Epidermal melanocyte (primary cell): Measurements from ENCODE around the gene MAP2K4.

ENCODE experiments used
- DNase-seq: peaks from one replicate; pipeline ENCODE4 v3.0.0; 2011; ENCODE audit warnings: low spot score; ENCODE audit not compliant: insufficient read length

Gene MAP2K4

DNA sequence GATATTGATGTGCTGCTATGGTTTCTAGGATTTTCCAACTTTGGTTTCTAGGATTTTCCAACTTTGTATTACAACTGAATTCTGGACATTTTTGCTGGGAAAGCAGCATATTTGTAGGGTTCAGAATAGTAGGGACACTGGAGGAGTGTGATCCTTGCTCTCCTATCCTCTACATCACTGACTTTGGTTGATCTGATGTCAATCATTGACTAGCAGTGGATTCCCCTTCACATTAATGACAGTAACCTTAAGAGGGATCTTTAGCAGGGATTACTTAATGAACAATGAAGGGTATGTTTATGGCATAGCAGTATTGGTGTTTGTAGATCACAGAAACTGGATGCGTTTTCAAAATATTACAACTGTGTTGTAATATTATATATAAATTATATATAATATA, 67.4 kb downstream of the MAP2K4 start:
- no peak for DNase-seq

DNA sequence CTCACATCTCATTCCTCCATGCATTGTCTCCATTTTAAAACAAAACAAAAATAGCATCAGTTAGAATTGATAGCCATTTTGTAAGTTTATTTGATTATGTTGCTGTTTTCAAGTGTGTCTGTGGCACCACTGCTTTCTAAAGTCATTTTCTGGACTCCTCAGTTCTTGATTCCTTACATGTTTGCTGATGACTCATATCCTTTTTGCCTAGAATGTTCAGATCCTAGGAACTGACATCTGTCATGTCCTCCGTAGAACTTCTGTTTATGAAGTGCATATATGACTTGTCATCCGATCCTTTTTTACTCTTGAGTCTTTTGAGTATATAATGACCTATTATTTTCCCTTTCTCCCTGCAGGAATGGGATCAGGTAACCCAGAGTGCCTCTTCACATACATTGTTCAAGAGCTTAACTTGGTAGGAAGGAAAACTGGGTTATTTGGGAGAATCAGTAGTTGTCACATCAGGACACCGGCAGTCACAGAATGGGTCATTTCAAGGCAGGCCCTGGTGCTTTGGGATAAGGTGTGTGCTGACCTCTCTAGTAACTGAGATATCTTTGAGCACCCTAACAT, 69.2 kb downstream of the MAP2K4 start:
- DNase-seq = no peak

DNA sequence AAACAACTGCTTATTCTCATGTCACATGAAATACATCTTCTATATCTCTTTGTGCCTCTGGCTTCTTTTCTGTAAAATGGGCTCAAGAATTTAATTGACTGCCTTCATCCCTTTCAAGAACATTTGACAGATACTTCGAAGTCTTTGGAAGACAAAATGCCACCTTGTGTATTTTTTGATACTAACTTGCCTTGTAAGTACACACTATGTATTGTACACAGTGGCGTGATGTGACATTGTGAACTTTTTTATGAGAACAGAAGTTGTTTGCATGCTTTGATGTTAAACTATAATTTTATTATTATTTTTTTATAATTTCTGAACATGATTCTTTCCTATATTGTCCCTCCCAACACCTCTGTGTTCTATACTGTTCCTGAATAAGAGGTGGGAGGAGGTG, 73.7 kb downstream of the MAP2K4 start:
- DNase-seq = no peak

GRCh38 chr17:12095522-12095921, 74.8 kb downstream of the MAP2K4 start:
- DNase-seq = no peak

DNA sequence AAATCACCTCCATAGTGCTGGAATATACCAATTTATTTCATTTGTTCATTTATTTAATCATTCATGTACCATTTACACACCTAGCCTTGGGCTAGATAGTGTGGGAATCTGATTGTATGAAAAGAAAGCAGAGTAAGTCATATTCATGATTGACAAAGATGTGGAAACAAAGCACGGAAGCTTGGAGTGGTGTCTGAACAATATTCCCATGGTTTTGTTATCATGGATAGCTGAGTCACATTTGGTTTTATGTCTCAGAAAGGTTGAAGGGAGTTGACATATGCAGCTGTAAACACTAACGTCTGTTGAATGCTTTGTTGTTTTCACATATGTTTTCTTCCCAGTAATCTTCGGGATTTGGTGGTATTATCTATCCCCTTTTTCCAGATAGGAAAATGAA, 76.6 kb downstream of the MAP2K4 start:
- no peak for DNase-seq

DNA sequence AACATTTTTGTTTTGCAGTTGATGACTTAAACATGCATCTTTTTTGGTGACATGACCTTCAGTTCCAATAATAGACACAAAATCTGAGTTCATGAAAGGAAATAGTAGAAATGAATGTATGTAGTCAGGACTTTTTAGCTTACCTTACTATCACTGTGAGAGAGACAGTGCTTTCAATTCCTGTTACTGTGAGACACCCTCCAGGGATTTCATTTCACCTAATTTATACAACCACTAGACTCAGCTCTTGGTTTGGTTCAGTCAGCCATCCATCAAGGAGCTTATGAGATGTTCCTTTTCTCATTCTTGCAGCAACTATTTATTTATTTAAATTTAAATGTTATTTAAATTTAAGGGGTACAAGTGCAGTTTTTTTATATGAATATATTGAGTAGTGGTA, 77.9 kb downstream of the MAP2K4 start:
- DNase-seq = no peak

GRCh38 chr17:12099412-12099811, 78.7 kb downstream of the MAP2K4 start:
- no peak for DNase-seq

DNA sequence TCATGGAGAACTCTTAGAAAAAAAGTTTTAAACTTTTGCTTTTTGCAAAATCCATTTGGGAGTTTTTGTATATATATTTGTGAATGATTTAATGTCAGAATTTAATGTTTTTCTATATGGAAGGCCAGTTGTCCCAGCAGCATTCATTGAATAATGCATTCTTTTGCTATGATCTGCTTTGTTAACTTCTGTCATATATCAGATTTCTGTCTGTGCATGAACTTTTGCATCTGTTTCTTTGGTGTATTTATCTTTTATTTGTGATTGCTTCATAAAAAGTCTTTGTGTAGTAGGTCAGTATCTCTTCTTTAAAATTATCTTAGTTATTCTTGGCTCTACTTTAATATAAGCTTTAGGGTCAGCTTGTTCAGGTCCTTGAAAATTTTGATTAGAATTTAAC, 84.2 kb downstream of the MAP2K4 start:
- no peak for DNase-seq

- DNase-seq = no peak
Observed at GRCh38 chr17:12107905-12108304, 87.2 kb downstream of the MAP2K4 start.

DNA sequence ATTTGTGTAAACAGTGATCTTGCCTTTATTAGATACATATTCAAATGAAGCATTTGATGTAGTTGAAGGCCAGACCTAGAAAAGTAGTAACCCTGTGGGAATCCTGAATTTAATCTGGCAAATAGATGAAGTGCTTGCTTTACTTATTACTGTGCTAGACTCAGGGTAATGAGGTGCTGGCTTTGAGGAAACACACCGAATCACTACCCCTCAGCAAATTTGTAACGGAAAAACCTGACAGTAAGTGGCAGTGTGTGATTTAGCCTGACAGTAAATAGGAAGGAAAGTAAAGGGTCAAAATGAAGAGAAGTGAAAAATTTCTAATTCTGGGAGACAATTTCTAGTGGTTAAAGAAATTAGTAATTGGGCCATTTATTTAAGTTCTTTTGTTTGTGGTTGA, 90.2 kb downstream of the MAP2K4 start:
- no peak for DNase-seq

DNA sequence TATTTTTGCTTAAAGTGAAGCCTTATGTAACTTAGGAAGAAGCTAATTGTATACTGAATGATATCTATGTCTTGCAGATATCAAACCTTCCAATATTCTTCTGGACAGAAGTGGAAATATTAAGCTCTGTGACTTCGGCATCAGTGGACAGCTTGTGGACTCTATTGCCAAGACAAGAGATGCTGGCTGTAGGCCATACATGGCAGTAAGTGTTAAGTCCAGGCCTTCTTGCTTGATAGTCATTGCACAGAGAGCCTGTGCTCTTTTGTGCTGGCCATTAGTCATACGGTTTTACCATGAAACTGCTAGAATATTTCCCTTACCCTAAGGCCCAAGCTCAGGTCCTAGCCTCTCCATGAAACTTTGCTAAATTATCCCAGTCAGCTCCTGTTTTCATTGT, 92.5 kb downstream of the MAP2K4 start:
- no peak for DNase-seq

DNA sequence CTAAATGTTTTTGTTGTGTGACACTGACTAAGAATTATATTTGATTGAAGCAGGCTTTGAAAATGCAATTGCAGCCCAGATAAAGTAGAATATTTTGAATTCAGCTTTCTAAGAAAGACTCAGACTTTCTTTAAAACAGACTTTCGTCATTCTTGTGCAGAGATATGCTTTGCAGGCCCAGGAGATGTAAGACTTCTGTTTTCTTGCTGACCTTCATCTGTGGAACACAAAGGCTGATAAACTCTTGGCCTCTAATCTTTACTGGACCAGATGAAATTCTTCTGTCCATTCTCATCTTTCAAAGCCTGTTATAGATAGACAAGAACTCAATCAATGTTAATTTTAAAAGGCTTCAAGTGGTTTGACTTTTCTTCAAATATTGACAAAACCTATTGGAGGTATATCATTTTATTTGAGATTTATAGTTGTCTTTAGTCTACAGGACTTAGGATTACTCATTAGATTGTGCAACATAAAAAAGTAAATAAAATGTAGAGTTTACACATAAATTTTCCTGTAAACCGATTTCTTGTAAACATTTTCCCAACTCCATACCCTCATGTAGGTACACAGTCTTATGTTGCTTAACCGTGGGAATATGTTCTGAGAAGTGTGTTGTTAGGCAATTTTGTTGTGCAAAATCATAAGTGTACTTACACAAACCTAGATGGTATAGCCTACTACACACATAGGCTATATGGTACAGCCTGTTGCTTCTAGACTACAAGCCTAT, 94.2 kb downstream of the MAP2K4 start:
- DNase-seq = no peak

DNA sequence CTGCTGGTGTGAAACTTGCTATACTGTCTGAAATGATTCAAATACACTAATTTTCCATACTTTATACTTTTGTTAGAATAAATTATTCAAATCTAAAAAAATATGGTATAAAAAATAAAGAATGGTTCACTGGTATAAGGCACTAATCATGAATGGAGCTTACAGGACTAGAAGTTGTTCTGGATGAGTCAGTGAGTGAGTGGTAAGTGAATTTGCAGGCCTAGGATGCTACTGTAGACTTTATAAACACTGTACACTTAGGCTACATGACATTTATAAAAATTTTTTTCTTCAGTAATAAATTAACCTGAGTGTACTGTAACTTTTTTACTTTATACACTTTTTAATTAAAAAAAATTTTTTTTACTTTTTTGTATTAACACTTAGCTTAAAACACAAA, 95.5 kb downstream of the MAP2K4 start:
- DNase-seq = no peak

DNA sequence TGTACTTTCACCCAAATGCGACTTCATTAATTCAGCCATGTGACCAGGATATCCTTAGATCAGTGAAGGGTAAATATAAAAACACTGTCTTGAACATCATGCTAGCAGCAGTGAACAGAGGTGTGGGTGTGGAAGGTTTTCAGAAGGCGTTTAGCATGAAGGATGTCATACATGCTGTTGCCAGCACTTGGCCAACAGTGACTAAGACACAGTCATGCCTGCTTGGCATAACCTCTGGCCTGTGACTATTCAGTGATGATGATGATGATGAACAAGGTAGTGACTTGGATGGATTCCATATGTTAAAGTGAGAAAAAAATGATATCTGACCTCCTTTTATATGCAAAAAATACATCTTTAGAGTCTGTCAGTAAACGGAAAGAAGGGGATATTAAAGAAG, 97.9 kb downstream of the MAP2K4 start:
- DNase-seq = no peak

DNA sequence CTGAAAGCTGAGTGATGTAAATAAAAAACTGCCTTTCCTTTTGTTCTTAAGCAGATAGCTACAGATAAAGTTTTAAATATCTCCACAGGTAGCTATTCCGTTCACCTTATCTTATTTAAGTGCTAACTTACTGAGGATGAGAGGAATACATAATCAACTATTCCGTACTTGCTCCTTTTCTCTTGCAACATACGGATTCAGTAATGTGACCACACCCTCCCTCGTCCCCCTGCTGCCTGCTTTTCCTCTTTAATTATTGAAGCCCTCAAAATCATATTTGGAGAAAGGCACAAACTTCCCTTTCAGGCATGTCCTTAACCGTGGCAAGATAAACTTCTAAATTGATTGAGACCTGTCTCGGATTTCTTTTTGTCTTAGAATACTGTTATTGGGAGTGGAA, 101.4 kb downstream of the MAP2K4 start:
- no peak for DNase-seq

- DNase-seq = no peak
Observed at GRCh38 chr17:12127177-12127576, 106.5 kb downstream of the MAP2K4 start.

DNA sequence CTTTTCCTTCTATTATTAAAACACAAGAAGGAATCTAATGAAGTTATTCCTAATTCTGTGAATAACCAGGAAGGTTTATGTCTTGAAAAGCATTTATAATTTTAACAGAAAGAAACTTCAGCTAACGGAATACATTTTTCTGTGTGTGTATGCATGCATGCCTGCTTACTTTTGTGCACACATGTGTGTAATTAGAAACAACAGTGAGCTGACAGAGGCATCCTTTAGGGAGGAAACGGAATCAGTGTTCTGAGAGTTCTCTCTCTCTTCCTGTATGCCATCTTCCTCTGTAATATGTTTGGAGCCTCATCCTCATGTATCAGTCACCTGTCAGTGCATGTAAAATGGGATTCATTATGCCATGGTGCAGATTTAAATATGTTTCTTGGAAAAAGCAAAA, 107.0 kb downstream of the MAP2K4 start:
- no peak for DNase-seq

DNA sequence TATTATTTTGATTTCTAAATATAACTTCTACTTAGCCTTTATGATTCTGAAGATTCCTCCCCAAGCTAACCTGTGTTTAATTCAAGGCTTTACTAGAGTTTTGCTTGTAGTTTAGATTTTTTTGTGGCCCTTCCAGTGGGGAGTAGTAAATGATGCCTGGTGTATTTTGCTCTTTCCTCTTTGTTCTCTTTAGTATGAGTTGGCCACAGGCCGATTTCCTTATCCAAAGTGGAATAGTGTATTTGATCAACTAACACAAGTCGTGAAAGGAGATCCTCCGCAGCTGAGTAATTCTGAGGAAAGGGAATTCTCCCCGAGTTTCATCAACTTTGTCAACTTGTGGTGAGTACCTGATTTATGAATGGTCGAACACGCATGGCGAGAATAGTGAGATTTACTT, 108.3 kb downstream of the MAP2K4 start:
- DNase-seq = no peak

- no peak for DNase-seq
Observed at GRCh38 chr17:12133183-12133582, 112.5 kb downstream of the MAP2K4 start.

- no peak for DNase-seq
Observed at GRCh38 chr17:12134101-12134500, 113.4 kb downstream of the MAP2K4 start.

- no peak for DNase-seq
Observed at GRCh38 chr17:12134587-12134986, 113.9 kb downstream of the MAP2K4 start.

- DNase-seq = no peak
Observed at GRCh38 chr17:12136243-12136642, 115.6 kb downstream of the MAP2K4 start.

GRCh38 chr17:12136646-12137045, 116.0 kb downstream of the MAP2K4 start:
- DNase-seq = no peak

DNA sequence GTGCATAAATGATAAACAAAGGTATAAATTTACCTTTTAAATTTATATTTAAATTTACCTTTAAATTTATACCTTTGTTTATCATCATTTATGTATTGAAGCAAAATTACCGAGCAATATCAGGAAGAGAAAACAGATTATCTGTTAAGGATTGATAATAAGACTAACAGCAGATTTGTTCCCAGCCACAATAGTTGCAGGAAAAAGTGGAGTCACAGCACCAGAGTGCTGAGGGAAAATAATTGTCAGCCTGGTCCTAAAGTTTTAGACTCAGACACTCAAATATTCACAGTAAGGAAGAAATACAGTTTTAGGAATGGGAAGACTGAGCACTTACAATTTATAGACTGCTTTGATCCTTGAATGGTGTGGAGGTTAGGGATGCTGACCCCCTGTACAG, 117.2 kb downstream of the MAP2K4 start:
- DNase-seq = no peak
